ENCODE results near the gene BRIX1.
A peak's percentile ranks its signal among the peaks of the same experiment; 100 is the strongest.
"Not testable (repeated sequence)": the region's sequence is repeated elsewhere in the genome, so short reads cannot be mapped to it uniquely, and the experiment has no call there.

The BRIX1 gene

DNA sequence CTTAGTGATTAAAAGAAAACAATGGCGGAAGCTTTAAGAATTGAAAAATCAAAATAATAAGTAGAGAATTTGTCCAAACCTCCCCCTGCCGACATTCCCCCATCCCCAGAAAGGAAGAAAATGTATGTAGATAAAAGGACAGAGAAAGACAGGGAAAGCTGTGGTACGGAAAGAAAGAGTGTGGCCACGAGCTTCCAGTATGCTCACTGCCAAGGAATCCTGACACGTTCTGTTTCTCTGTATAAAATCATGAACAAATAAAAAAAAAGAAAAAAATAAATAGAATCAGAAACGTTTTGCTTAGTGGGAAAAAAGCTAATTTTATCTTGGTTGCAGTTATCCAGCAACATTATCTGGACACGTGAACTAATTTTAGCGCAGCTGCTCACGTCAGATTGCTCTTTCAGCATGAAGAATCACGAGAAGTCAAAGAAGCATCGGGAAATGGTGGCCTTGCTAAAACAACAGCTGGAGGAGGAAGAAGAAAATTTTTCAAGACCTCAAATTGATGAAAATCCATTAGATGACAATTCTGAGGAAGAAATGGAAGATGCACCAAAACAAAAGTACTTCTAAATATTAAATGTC is 29.0 kb downstream of the BRIX1 start:
- DNase-seq (ENCODE audit: low read depth) = no peak

GRCh38 chr5:34957321-34957720 is 41.8 kb downstream of the BRIX1 start:
- no peak overlapping the region for H3K4me3 ChIP-seq (ENCODE audit: low read depth, low read length)
- DNase-seq (ENCODE audit: low read depth) = no peak

More for the DNA sequence above, 29.0 kb downstream of the BRIX1 start:
- H3K4me3 ChIP-seq (ENCODE audit: low read depth, low read length) = no peak overlapping the region

GRCh38 chr5:34957857-34958690 is 42.6 kb downstream of the BRIX1 start:
- no peak overlapping the region for H3K4me3 ChIP-seq (ENCODE audit: low read depth, low read length)
- DNase-seq (ENCODE audit: low read depth) = no peak

DNA sequence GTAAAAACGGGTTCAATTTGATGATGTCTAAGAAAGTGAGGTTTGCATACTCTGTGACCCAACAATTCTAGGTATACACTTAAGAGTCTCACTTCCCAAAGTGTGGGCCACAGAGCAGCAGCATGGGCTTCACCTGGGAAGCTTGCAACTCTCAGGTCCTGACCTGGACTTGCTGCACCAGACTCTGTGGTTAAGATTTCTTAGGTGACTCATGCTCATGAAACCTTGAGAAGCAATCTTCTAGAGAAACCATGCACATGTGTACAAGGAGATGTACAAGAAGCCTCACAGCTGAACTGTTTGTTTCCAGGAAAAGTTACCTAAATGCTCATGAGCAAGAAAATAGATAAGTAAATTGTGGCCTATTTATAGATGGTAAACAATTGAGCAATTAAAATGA is 43.8 kb downstream of the BRIX1 start:
- DNase-seq (ENCODE audit: low read depth) = peak; percentile 33
- no peak overlapping the region for H3K4me3 ChIP-seq (ENCODE audit: low read depth, low read length)

GRCh38 chr5:34967540-34967939 is 52.0 kb downstream of the BRIX1 start:
- H3K4me3 ChIP-seq (ENCODE audit: low read depth, low read length) = no peak overlapping the region
- DNase-seq (ENCODE audit: low read depth) = no peak

GRCh38 chr5:34968258-34968657 is 52.7 kb downstream of the BRIX1 start:
- DNase-seq (ENCODE audit: low read depth) = no peak

DNA sequence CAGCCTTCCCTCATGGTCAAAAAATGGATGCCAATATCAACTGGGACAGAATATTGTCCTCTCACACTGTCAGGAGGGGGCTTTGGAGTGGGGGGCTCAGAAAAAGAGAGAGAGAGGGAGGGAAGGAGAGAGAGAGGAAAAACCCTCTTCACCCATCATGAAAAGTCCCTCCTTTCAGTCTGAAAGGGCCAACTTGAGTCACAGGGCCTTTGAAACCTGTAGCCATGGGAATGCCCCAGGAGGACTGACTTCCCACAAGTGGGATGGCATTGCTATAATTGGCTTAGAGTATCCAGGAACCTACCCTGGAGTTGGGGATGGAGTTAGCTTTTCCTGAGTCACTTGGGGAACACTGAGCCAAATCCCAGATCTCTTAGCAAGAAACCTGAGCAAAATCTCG is 55.0 kb downstream of the BRIX1 start:
- H3K4me3 ChIP-seq (ENCODE audit: low read depth, low read length) = no peak overlapping the region
- DNase-seq (ENCODE audit: low read depth) = no peak

More at GRCh38 chr5:34968258-34968657, 52.7 kb downstream of the BRIX1 start:
- H3K4me3 ChIP-seq (ENCODE audit: low read depth, low read length) = no peak overlapping the region

DNA sequence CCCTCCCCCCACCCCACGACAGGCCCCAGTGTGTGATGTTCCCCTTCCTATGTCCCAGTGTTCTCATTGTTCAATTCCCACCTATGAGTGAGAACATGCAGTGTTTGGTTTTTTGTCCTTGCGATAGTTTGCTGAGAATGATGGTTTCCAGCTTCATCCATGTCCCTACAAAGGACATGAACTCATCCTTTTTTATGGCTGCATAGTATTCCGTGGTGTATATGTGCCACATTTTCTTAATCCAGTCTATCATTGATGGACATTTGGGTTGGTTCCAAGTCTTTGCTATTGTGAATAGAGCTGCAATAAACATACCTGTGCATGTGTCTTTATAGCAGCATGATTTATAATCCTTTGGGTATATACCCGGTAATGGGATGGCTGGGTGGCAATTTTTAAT is 56.1 kb downstream of the BRIX1 start:
- not testable (repeated sequence) for H3K4me3 ChIP-seq (ENCODE audit: low read depth, low read length); DNase-seq (ENCODE audit: low read depth)

All from skeletal muscle cell (primary cell).